NCI-H82 treated with DMSO at 0.1 percent for 48 hours (cell line): ENCODE data around the gene SLC1A3.

Experiments used
- DNase-seq: peaks from one replicate; lab custom pipeline; 2025; ENCODE audit not compliant: unreplicated experiment; lab: John Stamatoyannopoulos, UW

Gene SLC1A3

DNA sequence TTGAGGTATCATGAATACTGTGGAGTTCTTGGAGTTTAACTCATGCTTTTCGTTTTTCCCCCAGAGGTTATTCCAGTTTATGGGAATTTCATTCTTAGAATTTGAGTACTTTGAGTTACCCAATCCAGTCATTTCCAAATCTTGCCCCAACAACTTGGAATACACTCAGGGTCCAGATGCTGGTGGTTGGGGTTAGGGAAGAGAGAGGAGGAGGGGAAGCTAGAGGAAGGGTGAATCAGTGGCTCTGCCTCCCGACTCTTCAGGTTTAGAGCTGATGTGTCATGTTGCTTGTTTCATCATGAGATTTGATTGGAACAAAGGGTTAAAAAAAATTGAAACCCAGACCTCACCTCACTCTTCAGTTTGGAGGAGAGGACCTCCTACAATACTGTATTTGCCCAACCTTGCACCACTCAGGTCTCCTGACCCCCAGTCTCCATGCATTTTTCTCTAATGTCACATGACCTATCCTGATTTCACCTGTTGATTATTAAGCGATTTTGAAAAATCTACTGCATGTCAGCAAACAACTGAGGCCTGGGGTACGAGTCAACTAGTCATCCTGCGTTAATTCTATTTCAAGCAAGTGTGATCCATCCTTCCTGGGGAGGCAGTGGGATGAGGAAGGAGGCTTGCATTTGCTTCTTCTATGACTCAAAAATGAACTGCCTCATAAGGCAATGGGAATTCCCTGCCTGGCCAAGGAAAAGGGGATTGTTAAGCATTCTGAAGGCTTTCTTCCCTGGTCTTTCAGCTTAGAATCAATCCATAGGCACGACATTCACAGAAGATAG is 6.2 kb upstream of the SLC1A3 start:
- no peak for DNase-seq

DNA sequence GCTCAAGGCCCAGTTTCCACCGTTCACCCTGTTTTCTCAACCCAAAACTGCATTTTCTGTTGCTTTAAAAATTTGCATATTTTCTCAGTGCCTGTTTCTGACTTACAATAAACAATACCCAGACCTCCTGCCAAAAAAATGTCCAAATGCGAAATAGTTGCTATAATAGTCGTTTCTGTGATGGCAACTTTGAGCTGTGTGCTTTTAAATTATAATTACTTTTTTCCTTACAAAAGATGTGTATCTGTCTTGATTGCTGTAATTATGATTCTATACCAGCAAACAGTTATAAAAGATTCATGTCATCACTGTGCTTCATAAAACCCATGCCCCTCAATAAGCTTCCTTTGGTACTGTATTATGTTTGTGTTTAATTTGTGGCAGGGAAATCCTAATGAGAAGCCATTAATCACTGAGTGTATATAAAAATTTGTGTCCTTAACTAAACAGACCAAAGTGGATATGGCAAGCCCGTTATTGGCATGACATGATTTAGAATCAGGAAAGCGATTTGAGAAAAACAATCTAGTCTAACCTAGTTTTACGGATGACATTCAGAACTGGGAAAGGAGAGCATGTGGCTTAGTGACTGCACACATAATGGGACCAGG is 5.4 kb upstream of the SLC1A3 start:
- no peak for DNase-seq

DNA sequence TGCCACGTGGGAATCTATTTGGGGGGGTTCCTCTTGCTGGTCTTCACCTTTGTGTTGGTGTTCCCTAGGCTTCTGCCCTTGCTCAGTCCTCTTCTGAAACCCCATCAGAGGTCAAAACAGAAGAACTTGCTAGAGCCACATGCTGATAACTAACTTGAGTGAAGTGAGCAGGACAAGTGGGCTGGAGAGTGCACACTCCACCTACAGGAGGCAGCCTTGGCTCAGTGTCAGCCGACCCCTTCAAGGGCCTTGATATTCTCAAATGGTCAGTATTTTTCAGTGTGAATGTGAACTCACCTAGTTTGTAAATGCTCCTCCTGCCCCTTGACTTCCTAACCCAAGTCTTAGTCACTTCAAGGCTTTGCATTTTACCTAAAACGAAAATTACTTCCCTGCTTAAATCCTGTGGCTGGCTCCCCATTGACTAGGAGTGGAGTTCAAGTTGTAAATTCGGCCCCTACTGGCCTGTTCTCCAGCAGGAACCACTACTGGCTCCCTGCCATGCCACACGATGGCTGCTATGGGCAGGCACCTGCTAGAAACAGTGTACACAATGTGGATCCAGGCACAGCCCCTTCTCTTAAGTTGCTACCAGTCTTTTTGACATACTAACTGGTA is 3.6 kb upstream of the SLC1A3 start:
- no peak for DNase-seq

DNA sequence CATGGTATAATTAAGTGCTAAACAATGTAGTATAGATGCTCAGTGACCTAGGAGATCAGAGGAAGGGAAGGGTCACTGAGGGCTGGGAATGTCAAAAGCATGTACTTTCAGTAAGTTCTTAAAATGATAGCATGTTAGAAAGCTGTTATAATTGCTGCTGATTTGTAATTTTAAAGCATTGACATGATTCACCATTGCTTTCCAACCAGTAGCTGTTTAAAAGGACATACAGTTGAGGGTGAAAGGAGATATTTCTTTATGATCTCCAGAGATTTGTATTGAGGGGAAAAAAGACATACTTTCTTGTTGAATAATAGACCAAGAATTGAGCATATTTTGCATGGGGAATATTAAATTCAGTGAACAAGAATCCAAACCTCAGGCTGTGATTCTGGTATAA is 1.2 kb upstream of the SLC1A3 start:
- DNase-seq = no peak

DNA sequence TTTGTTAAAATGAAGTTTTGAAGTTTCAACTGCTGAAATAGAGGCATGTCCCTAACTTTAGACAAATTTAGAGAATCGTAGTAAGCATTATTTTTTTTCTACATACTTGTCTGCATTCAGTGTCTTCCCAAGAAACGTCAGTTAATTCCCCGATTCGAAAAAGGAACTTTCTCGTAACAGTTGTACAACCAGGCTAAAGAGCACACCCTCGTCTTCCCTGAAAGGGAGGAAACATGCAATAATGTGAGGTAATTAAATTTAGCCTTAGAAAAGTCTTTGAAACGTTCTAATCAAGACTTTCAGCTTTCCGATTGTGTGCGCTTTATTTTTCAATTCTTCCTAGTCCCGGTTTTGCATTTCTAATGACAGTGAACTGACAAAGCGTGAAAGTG is 374 bp upstream of the SLC1A3 start:
- DNase-seq = no peak

DNA sequence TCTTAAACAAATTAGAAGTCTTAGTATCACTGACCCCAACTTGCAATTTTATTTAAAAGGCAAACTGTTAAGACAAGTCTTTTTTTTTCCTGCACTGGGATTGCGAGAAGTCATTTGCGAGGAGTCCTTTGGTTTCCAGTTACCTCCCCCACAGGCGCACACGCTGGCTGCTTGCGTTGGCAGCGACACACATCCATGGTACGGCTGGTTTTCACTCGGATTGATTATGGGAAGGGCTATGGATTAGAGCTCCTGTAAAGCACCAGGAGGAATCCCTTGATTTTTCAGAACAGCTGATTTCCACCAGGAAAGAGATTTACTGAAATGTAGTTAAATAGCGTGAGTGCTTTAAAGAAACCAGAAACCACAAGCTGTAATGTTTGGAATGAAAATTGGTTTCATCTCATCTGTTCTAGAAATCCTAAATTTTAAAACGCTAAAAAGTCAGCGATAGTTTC is 737 bp downstream of the SLC1A3 start:
- no peak for DNase-seq

DNA sequence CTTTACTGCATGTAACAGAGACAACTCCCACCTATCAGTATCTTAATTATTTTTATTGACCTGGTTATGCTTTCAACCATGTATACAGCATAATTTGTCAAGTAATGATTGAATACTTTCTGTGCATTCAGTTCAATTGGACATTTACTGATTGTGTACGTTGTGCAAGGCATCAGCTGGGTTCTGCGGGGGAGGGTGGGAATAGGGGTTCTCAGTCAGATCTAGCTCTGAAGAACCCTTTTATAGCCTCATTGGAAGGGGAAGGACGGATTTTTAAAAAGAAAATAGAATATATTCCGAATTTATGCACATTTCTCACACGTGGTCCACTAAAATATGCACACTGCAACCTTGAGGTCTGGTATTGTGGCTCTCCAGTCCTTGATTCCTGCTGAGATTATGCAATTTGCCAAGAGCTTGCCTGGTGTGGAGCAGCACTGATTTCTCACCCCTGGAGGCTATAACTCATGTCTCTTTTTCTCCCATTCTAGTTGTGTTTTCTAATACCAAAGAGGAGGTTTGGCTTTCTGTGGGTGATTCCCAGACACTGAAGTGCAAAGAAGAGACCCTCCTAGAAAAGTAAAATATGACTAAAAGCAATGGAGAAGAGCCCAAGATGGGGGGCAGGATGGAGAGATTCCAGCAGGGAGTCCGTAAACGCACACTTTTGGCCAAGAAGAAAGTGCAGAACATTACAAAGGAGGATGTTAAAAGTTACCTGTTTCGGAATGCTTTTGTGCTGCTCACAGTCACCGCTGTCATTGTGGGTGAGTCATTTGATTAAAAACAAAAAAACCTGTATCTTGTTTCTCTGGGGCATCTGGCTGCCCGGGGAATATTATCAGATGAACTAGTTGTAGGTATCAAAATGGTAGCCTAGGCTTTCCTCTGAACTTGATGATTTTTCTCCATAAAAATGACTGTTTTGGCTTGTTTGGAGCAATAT is 1.7 kb downstream of the SLC1A3 start:
- no peak for DNase-seq

DNA sequence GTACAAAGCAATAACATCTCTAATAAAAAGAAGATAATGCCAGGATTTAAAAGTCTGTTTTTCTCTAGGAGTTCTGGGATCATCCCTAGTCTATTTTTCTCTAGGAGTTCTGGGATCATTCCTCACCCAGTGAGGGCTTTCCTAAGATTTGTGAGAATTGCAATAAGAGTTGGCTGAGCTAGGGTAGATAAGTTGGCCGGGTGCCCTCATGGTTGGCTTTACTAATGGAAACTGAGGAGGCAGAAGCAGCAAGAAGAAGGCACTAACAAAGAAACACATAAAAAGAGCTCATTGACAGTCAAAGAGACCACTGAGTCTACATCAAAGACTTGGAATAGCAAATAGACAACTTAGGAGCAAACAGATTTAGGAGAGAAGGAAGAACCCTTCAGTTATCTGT is 4.2 kb downstream of the SLC1A3 start:
- DNase-seq = no peak

DNA sequence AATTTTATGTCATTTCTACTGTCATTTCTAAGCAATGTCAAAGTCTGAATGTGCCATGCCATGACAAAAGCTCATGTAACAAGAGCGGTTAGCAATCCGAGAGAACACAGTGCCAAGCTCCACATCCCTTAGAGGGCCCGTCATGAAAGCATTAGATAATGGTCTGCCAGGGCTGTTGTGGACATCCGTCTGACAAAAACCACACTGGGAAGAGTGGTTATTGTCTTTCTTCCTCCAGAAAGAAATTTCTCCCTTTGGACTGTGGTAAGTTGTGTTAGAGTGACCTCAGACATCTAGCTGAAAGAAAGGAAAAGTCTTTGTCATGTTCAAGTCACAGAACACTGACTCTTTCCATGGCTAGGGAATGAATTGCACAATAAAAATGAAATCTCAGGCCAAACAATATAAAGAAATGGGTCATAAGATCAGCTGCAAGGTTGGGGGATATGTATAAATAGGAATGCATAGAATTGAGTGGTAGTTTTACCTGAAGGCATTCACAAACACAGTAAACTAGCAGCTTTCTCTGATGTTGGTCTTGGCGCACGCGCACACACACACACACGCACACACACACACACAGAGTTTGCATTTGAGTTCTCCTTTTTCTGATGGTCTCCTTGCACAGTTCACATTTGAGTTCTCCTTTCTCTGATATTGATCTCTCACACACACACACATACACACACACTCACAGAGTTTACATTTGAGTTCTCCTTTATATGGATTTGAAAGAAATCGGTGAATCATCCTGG is 5.3 kb downstream of the SLC1A3 start:
- DNase-seq = no peak

DNA sequence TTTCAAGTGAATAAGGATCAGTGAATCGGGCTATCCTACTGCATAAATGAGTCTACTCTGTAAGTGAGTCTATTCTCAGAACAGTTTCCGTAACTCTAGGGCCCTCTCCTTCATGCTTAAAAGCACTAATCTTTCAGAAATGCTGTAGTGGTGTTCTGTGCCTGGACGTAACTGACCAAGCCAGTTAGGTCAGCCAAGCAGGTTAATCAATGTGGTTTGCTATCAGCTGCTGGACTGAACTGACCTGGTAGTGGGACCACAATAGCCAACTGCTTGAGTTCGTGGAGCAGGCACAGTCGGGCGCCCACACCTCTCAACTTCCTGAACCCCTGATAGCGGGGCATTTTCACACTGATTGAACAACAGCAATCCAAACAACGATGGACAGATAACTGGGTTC is 6.8 kb downstream of the SLC1A3 start:
- DNase-seq = no peak

DNA sequence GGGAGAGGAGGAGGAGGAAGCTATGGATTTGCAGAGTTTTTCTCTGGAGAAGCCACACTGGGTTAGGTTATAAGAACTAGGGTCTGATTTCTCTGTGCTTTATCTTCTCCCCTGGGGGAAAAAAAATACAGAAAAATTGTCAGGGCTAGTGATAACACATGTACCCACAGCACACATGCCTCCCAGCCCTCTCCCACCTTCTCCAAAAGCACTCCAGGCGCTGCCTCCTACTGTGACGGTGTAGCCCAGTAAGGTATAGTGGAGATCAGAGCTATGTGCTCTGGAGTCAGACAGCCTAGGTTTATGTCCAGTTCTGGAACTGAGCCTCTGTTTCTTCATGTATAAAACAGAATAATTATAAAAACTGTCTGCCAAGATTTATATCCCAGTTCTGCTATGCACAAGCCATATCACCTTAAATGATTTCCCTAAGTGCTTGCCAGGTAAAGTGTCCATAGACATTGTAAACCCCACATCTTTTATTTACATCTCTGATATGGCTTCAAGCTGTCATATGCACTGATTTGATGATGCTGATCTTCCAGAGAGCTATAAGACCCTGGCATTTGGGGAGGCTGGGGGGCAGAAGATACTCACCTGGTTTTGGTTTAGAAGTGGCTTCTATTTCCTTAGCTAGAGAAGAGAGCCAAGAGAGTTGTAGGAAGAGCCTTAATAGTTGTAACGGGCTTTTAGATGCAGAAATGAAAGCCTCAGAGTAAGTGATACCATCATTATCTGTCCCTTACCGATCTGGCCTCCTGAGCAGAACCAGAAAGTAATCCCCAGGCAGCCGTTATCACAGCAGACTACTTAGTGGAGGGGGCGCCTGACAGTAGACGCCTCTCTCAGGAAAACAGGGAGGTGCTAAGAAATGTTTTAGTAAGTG is 7.6 kb downstream of the SLC1A3 start:
- DNase-seq = no peak

DNA sequence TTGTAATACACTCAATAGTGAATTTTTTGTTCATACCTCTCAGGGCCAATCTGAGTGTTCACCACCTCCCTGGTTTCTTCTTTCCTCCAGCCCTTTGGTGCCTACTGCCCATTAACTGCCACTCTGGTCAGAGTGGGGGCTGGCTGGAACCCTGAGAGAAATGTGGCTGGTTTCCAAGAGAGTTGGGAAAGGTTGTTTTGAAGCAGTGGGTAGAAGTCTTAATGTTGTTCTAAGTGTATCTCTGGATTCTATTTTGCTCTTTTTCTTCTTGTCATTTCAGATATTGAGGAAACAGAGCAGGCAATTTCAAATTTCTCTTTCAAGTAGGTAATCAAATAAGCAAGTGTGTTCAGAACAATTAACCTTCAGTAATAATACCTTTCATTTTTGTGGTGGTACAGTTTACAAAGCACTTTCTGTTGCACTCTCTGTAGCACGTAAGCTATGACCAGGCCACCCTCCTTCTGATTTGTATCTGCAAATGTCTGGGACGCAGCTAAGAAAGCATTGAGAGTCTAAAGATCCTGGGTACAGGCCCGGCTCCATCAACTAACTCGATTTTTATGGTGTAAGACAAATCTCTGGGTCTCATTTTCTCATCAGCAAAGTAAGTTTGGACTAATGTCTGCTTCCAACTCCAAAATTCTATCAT is 8.4 kb downstream of the SLC1A3 start:
- no peak for DNase-seq

DNA sequence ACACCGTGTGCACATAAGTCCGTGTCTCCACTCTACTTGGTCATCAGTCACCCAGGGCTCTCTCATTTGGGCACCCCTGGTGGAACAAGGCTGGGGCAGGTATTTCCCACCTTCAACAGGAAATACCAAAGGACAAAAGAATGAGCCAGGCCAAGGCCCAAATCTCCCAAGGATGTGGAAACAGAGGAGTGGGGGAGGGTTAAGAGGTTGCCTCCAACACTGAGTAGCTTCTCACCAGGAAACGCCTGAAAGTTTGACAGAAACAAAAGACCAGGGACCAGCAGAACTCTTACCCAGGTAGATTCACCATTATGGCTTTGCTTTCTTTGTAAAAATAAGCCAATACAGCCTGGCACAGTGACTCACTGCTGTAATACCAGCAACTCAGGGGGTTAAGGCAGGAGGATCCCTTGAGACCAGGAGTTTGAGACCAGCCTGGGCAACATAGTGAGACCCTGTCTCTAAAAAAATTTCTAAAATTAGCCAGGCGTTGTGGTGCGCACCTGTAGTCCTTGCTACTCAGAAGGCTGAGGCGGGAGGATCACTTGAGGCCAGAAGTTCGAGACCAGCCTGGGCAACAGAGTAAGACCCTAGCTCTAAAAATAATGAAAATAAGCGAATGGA is 12.7 kb downstream of the SLC1A3 start:
- DNase-seq = no peak

DNA sequence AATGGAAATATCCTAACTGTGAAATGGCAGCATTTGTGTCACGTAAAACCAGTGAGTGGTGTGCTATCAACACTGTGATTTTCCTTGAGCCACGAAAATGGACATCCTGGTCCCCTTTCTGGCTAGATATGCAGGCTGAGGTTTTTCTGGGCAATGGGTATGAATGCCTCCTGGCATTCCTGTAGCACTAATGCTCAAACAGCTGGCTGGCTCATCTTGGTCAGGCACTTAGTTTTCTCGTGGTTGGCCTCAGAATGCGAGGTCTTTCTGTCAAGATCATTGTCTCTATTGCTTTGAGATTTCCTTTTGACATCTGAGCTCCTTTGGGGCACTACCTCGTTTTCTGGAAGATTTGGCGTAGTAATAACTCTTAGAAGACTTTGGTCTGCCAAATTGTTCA is 15.6 kb downstream of the SLC1A3 start:
- DNase-seq = no peak

DNA sequence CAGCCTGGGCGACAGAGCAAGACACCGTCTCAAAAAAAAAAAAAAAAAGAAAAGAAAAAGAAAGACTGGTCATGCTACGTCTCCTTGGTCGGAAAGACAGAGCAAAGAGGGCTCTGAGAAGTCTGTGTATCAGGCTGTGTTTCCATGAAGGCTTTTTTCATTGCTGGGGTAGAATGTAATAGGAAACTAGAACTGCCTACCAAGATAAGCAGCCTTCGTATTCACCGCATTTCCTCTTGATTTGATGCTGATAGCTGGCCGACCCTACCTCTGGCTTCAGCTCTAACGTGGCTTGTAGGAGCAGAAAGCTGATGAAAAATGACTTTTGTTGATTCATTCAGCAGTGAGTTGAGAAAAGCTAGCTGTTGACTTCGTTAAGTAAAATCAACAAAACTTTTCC is 17.4 kb downstream of the SLC1A3 start:
- no peak for DNase-seq

DNA sequence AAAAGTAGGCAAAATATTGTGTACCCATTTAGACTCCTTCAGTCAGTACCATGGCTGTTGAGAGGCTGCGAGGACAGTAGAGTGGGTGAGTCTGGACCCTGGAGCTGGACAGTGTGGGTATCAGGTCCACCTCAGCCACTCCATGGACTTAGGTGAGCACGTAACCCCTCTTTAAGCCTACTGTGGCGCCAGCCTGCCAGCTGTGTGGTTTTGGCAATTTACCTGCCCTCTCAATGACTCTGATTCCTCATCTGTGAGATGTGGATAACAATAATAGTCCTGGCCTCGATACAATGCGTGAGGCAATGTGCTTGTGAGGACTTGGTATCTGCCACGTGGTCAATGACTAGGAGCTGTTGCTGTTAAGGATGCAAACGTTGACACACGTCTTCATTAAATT is 17.9 kb downstream of the SLC1A3 start:
- DNase-seq = no peak

DNA sequence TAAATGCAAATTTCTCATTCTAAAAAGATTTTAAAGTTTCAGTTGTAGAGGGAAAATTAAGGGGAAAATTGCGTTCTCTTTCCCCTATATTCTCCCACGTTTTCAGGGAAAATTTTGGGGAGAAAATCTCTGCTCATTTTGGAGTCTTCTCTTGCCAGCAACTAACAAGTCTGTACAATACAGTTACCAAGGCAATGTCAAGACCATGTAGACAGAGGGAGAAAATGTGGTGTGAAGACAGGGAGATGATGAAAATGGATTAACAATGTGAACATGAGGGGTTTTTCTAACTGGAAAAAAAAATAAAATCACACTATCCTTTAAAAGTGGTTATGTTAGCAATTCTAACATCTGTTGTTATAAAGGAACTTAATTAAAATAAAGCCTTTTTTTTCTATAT is 22.3 kb downstream of the SLC1A3 start:
- no peak for DNase-seq

DNA sequence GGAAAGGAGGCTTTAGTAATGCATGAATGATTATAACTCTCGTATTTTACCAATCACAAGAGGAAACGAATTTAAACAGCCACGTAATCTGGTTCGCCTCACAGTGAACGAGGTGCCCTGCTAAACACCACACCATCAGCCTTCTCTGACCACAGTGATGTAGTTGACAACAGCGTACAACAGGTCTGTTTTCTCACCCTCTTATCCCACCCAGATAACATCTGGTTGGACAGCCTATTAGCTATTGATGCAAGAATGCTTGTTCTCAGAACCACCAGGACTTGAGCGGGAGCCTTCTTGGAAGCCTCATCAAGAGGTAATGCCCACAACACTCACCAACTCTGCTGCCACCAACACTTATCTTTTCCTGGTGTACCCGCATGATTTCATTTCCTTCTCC is 23.3 kb downstream of the SLC1A3 start:
- DNase-seq = no peak
